Measurements from ENCODE around the gene PSEN2.

Gene PSEN2

DNA sequence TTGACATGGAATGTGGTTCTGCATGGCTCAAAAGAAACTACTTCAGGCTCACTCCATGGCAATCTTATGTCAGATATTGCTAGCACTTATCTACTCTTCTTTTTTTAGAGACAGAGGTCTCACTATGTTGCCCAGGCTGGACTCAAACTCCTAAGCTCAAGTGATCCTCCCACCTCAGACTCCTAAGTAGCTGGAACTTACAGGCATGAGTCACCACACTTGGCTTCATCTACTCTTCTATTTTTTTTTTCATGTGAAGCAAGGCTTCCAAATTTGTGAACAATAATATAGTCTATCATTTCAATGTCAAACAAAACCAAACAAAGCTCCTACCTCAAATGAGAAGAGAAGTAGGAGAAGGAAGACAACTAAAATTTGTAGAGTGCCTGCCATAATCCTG, 7.5 kb upstream of the PSEN2 start:
- TF ChIP-seq MYC (IDR thresholded peaks at IDR 0.05; ENCODE audit: low read depth, low read length) (no peak), POLR2A (IDR thresholded peaks at IDR 0.05; ENCODE audit: extremely low read depth, insufficient read length) (no peak)
- TF ChIP-seq, protein P1, sequence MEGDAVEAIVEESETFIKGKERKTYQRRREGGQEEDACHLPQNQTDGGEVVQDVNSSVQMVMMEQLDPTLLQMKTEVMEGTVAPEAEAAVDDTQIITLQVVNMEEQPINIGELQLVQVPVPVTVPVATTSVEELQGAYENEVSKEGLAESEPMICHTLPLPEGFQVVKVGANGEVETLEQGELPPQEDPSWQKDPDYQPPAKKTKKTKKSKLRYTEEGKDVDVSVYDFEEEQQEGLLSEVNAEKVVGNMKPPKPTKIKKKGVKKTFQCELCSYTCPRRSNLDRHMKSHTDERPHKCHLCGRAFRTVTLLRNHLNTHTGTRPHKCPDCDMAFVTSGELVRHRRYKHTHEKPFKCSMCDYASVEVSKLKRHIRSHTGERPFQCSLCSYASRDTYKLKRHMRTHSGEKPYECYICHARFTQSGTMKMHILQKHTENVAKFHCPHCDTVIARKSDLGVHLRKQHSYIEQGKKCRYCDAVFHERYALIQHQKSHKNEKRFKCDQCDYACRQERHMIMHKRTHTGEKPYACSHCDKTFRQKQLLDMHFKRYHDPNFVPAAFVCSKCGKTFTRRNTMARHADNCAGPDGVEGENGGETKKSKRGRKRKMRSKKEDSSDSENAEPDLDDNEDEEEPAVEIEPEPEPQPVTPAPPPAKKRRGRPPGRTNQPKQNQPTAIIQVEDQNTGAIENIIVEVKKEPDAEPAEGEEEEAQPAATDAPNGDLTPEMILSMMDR (IDR thresholded peaks at IDR 0.05; ENCODE audit: low read depth, low read length): no peak
- TF ChIP-seq, protein P2, sequence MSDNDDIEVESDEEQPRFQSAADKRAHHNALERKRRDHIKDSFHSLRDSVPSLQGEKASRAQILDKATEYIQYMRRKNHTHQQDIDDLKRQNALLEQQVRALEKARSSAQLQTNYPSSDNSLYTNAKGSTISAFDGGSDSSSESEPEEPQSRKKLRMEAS (IDR thresholded peaks at IDR 0.05; ENCODE audit: low read depth, low read length): no peak
- no peak overlapping the region for H3K4me3 ChIP-seq (ENCODE audit: low read depth, low read length)
- no peak for DNase-seq (ENCODE audit: low read depth)

DNA sequence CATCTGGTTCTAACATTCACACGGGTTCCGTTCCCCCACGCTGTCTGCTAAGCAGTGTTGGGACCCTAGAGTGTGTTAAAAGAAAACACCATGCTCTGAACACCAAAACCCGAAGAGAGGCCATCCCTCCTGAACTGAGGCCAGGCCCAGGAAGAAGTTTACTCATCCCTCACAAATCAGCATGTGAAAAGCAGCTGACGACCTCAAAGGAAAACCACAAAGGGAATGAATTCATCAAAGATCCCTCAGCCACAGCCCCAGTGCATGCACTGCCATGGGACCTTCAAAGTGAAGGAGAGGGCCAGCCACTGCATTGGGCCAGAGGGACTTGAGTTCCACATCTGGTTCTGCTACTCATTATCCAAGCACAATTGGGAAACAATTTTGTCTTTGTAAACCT, 7.0 kb upstream of the PSEN2 start:
- TF ChIP-seq MYC (IDR thresholded peaks at IDR 0.05; ENCODE audit: low read depth, low read length): no peak
- TF ChIP-seq POLR2A (IDR thresholded peaks at IDR 0.05; ENCODE audit: extremely low read depth, insufficient read length): no peak
- TF ChIP-seq, protein P1 (IDR thresholded peaks at IDR 0.05; ENCODE audit: low read depth, low read length): no peak
- TF ChIP-seq, protein P2 (IDR thresholded peaks at IDR 0.05; ENCODE audit: low read depth, low read length): no peak
- no peak overlapping the region for H3K4me3 ChIP-seq (ENCODE audit: low read depth, low read length)
- DNase-seq (ENCODE audit: low read depth): peak; percentile 46

DNA sequence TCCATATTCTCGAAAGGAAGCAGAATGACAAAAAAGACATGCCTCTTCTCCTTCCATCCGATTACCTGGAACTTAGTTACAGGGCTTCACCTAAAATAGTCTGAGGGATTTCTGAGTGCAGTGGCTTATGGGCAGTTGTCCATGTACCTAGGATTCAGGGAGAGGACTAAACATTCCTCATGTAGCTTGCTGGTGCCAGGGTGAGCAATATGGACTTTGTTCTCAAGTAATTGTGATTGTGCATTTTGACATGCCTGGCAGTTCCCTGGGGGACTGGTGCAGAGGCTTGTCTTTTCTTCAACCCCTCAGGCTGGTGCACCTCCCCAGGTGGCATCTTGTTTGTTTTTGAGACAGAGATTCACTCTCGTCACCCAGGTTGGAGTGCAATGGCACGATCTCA, 6.1 kb upstream of the PSEN2 start:
- no peak for DNase-seq (ENCODE audit: low read depth)
- H3K4me3 ChIP-seq (ENCODE audit: low read depth, low read length): no peak overlapping the region
- TF ChIP-seq POLR2A (IDR thresholded peaks at IDR 0.05; ENCODE audit: extremely low read depth, insufficient read length) (no peak), MYC (IDR thresholded peaks at IDR 0.05; ENCODE audit: low read depth, low read length) (no peak)
- TF ChIP-seq, protein P2 (IDR thresholded peaks at IDR 0.05; ENCODE audit: low read depth, low read length): no peak
- TF ChIP-seq, protein P1 (IDR thresholded peaks at IDR 0.05; ENCODE audit: low read depth, low read length): no peak

DNA sequence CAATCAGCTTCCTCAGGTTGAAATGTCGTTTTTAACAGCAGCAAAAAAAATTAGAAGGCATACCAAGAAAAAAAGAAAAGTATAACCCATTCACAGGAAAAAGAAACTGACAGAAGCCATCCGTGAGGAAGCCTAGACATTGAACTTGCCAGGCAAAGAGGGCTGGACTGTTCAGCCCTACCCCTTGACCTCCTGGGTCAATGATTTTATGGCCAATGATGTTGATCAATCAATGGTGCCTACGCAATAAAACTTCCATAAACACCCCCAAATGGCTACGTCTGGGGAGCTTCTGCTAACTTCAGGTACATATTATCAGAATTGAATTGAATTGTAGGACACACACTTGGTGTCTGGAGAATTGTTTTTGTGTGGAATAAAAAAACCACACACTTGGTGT, 4.8 kb upstream of the PSEN2 start:
- TF ChIP-seq POLR2A (IDR thresholded peaks at IDR 0.05; ENCODE audit: extremely low read depth, insufficient read length): no peak
- no peak for TF ChIP-seq MYC (IDR thresholded peaks at IDR 0.05; ENCODE audit: low read depth, low read length)
- TF ChIP-seq, protein P2 (IDR thresholded peaks at IDR 0.05; ENCODE audit: low read depth, low read length): no peak
- TF ChIP-seq, protein P1 (IDR thresholded peaks at IDR 0.05; ENCODE audit: low read depth, low read length): no peak
- H3K4me3 ChIP-seq (ENCODE audit: low read depth, low read length): no peak overlapping the region
- no peak for DNase-seq (ENCODE audit: low read depth)

DNA sequence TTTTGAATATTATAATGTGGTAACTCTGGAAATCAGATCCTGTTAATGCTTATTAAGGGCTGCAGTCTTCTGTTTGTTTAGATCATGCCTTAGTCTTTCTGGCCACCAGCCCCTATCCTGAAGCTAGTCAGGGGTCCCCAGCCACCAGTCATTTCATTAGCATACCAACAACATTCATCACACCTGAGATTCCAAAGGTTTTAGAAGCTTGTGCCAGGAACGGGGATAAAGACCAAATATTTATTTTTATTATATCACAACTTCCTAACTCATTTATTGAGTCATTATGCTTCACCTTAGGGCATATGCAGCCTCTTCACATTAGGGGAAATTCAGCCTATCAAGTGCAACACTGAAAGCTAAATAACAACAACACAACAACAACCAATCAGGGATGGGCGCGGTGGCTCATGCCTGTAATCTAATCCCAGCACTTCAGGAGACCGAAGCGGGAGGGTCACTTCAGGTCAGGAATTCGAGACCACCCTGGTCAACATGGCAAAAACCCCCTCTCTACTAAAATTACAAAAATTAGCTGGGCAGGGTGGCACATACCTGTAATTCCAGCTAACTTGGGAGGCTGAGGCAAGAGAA, 2.9 kb upstream of the PSEN2 start:
- no peak for DNase-seq (ENCODE audit: low read depth)
- no peak overlapping the region for H3K4me3 ChIP-seq (ENCODE audit: low read depth, low read length)
- TF ChIP-seq MYC (IDR thresholded peaks at IDR 0.05; ENCODE audit: low read depth, low read length): no peak
- TF ChIP-seq, protein P1 (IDR thresholded peaks at IDR 0.05; ENCODE audit: low read depth, low read length): no peak
- TF ChIP-seq, protein P2 (IDR thresholded peaks at IDR 0.05; ENCODE audit: low read depth, low read length): no peak
- no peak for TF ChIP-seq POLR2A (IDR thresholded peaks at IDR 0.05; ENCODE audit: extremely low read depth, insufficient read length)

Data from NB4 (cell line).